Measurements from ENCODE around the gene RTP5.

Gene RTP5

DNA sequence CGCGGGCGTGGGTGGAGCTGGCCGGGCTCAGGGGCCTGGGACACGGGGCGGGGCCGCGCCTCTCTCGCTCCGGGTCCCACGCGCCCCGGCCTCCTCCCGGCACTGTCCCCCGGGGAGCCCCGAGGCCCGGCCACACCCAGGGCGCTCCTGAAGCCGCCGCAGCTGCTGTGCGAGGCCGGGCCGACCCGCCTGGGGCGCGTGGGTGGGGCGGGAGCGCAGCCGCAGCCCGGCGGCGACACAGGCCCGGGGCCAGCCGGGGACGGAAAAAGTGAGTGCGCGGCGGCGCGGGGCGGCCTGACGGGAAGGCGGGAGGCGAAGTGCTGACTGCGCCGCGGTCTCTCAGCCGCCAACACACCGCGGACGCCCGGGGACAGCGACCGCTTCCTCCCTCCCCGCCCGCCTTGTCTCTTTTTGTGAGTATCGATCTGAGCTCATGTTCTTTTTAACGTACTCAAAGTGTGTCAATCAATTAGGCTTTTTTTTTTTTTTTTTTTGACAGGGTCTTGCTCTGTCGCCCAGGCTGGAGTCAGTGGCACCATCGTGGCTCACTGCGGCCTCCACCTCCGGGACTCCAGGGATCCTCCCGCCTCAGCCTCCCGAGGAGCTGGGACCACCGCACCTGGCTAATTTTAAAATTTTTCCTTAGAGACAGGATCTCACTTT is 25.3 kb upstream of the RTP5 start:
- no peak for DNase-seq

GRCh38 chr2:241844831-241845578 is 24.5 kb upstream of the RTP5 start:
- no peak for DNase-seq

DNA sequence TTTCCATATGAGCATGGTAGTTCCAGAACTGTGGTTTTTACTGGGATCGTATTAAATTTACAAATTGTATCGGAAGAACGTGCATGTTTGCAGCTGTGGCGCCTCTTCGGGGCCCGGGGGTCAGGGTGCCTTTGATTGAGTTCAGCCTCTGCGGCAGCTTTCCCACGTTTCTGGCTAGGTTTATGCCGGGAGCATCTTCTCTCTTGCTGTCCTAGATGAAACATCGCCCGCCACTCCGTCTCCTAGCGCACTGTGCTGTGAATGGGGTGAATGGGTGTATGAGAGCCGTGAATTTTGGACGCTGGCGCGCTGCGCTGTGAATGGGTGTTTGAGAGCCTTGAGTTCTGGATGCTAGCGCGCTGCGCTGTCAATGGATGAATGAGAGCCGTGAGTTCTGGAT is 23.1 kb upstream of the RTP5 start:
- no peak for DNase-seq

- no peak for DNase-seq
Measured at GRCh38 chr2:241848761-241849615, 20.5 kb upstream of the RTP5 start.

DNA sequence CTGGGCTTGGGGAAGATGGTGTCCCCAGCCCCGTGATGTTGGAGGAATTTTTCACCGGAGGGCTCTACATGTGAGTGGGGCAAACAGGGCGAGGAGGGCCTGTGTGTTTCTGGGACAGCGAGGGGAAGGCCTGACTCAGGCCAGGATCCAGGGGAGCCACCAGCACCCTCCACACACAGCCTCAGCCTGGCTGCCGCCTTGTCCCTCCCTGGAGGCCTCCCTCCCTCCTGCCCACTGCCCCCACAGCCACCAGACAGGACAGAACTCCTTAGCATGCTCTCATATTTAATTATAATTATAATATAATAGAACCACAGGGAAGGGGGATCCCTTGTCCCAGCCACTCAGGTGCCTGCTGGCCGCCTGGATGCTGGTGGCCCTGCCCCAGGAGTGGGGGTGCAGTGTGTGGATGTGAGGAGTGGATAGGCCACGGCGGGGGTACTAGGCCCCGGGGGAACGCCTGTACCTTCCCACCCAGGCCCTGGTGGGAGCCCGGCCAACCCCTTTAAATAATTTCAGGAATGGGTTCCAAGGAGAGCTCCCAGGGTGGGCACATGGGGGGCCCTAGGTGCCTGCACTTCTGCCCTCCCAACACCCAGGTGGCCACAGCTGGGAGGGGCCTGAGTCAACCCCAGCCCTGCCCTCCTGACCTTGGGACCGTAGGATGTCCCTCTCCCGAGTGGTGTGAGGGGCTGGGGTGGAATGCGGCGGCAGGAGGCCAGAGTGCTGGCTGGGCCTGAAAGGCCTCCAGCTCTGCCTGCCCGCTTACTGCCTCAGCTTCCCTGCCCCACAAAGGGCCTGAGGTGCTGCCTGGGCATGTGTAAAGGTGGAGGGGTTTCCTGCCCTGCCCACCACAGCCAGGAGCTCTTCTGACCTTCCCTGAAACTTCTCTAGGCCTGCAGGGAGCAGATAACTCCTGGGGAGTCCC is 19.6 kb upstream of the RTP5 start:
- DNase-seq = no peak

GRCh38 chr2:241850544-241851324 is 18.8 kb upstream of the RTP5 start:
- no peak for DNase-seq

- no peak for DNase-seq
Measured at GRCh38 chr2:241851325-241852115, 18.0 kb upstream of the RTP5 start.

GRCh38 chr2:241852116-241852980 is 17.2 kb upstream of the RTP5 start:
- DNase-seq = no peak

DNA sequence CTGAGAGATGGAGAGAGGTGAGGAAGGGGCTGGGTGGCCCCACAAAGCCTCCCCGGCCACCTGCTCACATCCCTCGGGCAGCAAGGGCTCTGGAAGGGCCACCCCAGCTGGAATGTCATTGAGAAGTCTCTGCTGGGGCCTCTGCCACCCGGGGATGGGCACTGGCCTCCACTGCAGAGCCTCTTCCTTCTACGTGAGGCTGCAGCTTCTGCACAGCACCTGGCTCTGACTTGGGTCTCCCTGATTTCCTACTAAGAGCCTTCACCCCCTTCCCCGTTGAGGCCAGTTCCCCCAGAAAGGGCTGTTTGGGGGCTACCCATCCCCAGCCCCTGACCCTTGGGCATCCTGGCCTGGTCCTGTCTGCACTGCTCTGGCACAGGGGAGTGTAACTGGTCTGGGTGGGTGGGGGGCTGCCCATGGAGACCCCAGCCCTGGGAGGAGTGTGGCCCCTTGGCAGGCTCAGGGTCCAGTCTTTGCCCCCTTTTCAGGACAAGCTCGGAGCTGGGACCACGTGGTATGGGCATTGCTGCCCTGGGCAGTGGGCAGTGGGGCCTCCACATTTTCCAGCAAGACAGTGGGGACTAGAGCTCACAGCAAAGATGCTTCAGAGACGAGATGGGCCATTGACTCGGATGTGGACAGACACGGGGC is 16.4 kb upstream of the RTP5 start:
- no peak for DNase-seq

DNA sequence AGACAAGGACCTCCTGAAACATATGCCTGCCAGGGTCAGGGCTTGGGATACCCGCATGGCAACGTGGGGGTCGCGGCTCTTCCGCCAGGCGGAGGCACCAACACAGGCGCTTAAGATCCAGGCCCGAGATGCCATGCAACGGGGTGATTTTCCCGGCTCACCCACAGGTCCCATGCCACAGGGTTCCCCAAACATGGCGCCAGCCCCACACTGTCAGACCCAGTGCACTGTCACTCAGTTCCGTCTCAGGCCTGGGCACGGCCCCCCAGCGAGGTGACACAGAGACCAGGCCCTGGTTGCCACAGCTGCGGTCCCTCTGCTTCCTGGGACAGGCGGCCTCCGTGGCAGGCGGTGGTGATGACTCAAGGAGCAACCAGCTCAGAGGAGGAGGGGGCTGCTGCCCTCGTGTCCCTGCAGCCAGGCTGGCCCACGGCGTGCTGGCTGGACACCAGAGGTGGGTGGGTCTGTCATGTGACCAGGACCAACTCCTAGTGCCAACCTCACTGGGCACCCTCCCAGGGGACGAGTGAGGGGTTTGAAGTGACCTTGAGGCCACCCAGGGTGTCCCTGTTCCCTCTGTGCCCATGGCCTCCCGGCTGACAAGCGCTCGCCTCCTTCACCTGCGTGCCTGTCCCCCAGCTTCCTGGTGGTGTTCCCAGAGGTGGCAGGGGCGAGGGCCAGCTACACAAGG is 15.7 kb upstream of the RTP5 start:
- no peak for DNase-seq

DNA sequence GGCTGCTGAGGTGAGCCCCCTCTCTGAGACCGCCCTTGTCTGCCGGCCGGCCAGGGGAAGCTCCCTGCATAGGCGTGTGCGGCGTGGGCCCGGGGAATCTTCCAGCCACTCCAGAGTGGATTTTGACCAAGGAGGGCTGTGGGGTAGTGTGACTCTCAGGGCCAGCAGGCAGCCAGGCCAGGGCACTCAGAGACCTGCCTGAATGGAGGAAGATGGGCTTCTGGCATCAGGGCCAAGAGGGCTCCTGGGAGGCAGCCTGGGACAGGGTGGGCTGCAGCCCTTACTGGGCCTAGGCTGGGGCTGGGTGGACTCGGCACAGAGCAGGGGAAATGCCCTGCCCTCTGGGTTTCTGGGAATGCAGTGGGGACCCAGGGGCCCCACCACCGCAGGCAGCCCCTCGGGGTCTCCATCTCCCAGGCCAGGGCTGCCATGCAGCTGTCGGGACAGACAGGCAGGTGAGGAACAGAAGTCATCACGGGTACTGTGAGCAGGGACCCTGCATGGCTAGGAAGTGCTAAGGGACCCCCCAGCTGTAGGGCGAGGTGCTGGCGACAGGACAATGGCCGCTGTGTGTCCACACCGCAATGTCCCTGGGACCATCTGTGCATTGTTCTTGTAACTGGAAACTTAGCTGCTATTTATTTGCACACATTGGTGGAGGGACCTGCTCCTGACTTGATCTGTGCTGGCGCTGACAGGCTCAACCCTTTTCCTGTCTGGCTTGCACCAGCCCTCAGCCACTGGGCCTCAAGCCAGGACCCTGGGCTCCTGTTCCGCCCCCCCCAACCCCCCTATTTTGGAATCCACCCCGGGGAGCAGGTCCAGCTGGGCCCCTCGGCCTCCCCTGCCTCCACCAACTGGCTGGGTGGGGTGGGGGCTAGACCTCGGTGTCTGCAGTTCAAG is 14.9 kb upstream of the RTP5 start:
- DNase-seq = no peak

DNA sequence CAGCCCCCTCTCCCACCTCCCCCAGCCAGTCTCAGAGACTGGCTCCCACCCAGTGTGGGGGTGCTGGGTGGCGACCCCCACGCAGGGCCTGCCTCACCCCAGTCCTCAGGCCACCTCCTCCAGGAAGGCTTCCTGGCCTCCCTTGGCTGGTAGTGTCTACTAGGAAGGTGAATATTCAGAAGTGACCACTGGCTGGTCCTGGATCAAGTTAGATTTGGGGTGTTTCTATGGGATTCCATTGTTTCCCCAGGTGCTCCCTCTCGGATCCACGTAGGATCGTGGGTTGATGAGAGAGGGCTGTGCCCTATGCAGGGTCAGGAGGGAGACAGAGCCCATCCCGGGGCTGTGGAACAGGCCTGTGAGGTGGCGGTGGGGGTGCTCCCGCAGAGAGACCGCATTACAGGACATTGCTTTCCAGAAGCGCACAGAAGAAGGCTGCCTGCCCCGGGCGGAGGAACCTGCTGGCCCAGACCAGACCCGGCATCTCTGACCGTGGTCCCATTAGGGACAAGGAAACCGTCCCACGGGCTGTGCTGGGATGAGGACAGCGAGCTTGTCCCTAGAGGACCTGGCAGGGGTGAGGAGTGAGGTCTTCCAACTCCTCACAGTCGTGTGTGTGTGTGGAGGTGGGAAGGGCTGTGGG is 14.2 kb upstream of the RTP5 start:
- DNase-seq = no peak

GRCh38 chr2:241855888-241856422 is 13.6 kb upstream of the RTP5 start:
- no peak for DNase-seq

DNA sequence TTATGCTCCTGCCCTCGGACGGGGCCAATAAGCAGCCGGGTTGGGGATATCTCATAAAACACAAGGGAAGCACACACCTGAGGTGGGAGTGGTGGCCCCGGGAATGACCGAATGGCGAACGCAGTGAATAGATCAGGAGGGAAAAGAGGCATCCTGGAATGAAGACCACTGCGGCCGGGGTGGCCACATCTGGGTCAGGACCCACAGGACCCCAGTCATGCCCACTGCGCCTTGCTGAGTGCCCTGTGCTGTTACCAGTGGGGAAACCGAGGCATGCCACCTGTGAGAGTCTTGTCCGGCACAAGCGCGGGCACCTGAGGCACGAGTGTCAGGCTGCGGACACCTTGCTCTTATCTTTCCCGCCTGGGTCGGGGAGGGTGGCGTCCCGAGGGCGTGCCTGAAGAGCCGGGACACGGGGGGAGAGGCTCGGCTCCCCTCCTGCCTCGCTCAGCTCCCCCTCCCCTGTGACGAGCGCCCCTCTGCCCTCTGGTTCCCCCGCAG is 12.4 kb upstream of the RTP5 start:
- no peak for DNase-seq

DNA sequence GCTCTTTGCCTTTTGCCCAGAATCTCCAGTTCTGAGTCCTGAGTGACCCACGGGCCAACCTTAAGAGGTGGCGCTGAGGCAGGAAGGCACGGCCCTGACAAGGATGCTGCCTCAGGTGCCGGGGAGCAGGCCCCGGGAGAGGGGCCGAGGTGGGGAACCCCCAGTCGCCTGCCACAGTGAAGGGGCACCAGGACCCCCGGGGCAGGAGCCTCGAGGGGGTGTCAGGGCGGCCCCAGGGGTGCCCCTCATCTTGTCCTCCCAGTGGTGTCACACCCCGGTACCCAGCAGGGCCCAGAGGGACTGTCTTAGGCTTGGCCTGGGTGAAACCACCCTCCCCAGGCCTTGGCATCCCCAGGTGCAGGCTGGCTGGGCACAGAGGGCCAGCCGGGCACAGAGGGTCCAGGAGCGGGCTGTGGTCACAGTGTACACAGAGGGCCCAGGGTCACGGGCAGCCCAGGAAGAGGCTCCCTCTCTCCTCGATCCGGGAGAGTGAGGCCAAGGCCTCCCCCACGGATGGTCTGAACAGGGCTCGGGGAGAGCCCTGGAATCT is 11.9 kb upstream of the RTP5 start:
- no peak for DNase-seq
